Mesothelial cell of epicardium (in vitro differentiated cells): ENCODE data around the gene NR5A1. TPM values are rescaled to one million over a fixed set of nuclear protein-coding genes. Genes with fewer than 3 reads are reported as not detected.

Source experiments
- DNase-seq, 2 experiments: peaks; one replicate each; pipeline ENCODE4 v3.0.0; 2021; ENCODE audit warnings: low spot score in 2 of 2; ENCODE audit not compliant: unreplicated experiment in 2 of 2
- H3K27ac Mint-ChIP-seq: 2 replicates; pipeline ENCODE4 v1.8.0; 2021; ENCODE audit warnings: mixed read lengths
- H3K27me3 Mint-ChIP-seq: 2 replicates; pipeline ENCODE4 v1.8.0; 2021; ENCODE audit warnings: low read depth, mixed read lengths
- H3K36me3 Mint-ChIP-seq: 2 replicates; pipeline ENCODE4 v1.8.0; 2021; ENCODE audit warnings: mixed read lengths
- H3K4me1 Mint-ChIP-seq: 2 replicates; pipeline ENCODE4 v1.8.0; 2021; ENCODE audit warnings: mixed read lengths
- H3K4me3 Mint-ChIP-seq: 2 replicates; pipeline ENCODE4 v1.8.0; 2021; ENCODE audit warnings: mild to moderate bottlenecking, moderate library complexity, mixed read lengths
- H3K9me3 Mint-ChIP-seq: 2 replicates; pipeline ENCODE4 v1.8.0; 2021; ENCODE audit warnings: mixed read lengths
- CTCF ChIP-seq: fragments of 200-600 bp; sonication (generic); IDR thresholded peaks from one replicate; pipeline ENCODE4 v1.5.0; 2021; ENCODE audit warnings: antibody characterized with exemption; ENCODE audit not compliant: unreplicated experiment
- total RNA-seq: library from RNA; stranded (reverse); gene quantifications from 3 replicates; pipeline ENCODE4 v1.2.1, GENCODE V29; 2021

Gene NR5A1
- total RNA-seq, 1 donor from 2014 or later = 0.25 TPM

- no peak overlapping the region for H3K4me3 Mint-ChIP-seq
- no peaks in the 10 kb centered on the region for H3K36me3 Mint-ChIP-seq
- no peaks in the 10 kb centered on the region for H3K9me3 Mint-ChIP-seq
- no peak overlapping the region for H3K27ac Mint-ChIP-seq
- peaks cover 4% of the 10 kb centered on the region for H3K4me1 Mint-ChIP-seq
- TF ChIP-seq CTCF = no peak
- H3K27me3 Mint-ChIP-seq = no peaks in the 10 kb centered on the region
- DNase-seq = no peak
Measured at GRCh38 chr9:124550072-124550471, 42.9 kb upstream of the NR5A1 start.

- TF ChIP-seq CTCF = no peak
- peaks cover 2% of the 10 kb centered on the region for H3K4me1 Mint-ChIP-seq
- H3K27ac Mint-ChIP-seq = no peak overlapping the region
- no peaks in the 10 kb centered on the region for H3K27me3 Mint-ChIP-seq
- DNase-seq = no peak
- no peaks in the 10 kb centered on the region for H3K9me3 Mint-ChIP-seq
- H3K36me3 Mint-ChIP-seq = no peaks in the 10 kb centered on the region
- H3K4me3 Mint-ChIP-seq = no peak overlapping the region
Measured at GRCh38 chr9:124549016-124549415, 41.8 kb upstream of the NR5A1 start.

- DNase-seq = no peak
- Mint-ChIP-seq H3K4me3 (no peak overlapping the region), H3K27me3 (no peaks in the 10 kb centered on the region), H3K9me3 (no peaks in the 10 kb centered on the region), H3K36me3 (no peaks in the 10 kb centered on the region), H3K27ac (no peak overlapping the region), H3K4me1 (peaks cover 2% of the 10 kb centered on the region)
- TF ChIP-seq CTCF = no peak
Measured at GRCh38 chr9:124544535-124544934, 37.3 kb upstream of the NR5A1 start.

GRCh38 chr9:124541824-124542223, 34.6 kb upstream of the NR5A1 start:
- Mint-ChIP-seq H3K9me3 (no peaks in the 10 kb centered on the region), H3K36me3 (no peaks in the 10 kb centered on the region), H3K27me3 (no peaks in the 10 kb centered on the region), H3K4me3 (no peak overlapping the region), H3K27ac (no peak overlapping the region), H3K4me1 (no peaks in the 10 kb centered on the region)
- TF ChIP-seq CTCF = no peak
- no peak for DNase-seq

- Mint-ChIP-seq H3K4me1 (no peaks in the 10 kb centered on the region), H3K36me3 (no peaks in the 10 kb centered on the region), H3K27ac (no peak overlapping the region), H3K4me3 (no peak overlapping the region), H3K27me3 (no peaks in the 10 kb centered on the region), H3K9me3 (no peaks in the 10 kb centered on the region)
- no peak for TF ChIP-seq CTCF
- DNase-seq = no peak
Measured at GRCh38 chr9:124537926-124538325, 30.7 kb upstream of the NR5A1 start.

GRCh38 chr9:124535846-124536245, 28.6 kb upstream of the NR5A1 start:
- Mint-ChIP-seq H3K36me3 (no peaks in the 10 kb centered on the region), H3K27ac (no peak overlapping the region), H3K27me3 (no peaks in the 10 kb centered on the region), H3K4me3 (no peak overlapping the region), H3K9me3 (no peaks in the 10 kb centered on the region), H3K4me1 (no peaks in the 10 kb centered on the region)
- no peak for DNase-seq
- TF ChIP-seq CTCF = no peak
